GM04503 (cell line): ENCODE data around the gene CBLC.

ENCODE experiments used
- DNase-seq: peaks from one replicate; pipeline ENCODE4 v3.0.0-alpha.2; 2012; ENCODE audit warnings: low read depth

Gene CBLC

GRCh38 chr19:44799627-44800346 lies 22.1 kb downstream of the CBLC start:
- DNase-seq: no peak

GRCh38 chr19:44800461-44800860 lies 22.8 kb downstream of the CBLC start:
- DNase-seq: no peak

- no peak for DNase-seq
These were observed 26.0 kb downstream of the CBLC start for GRCh38 chr19:44803442-44804428.

GRCh38 chr19:44806291-44806690 lies 28.6 kb downstream of the CBLC start:
- no peak for DNase-seq

- DNase-seq: no peak
These were observed 29.5 kb downstream of the CBLC start for GRCh38 chr19:44807162-44807561.

GRCh38 chr19:44807652-44808462 lies 30.2 kb downstream of the CBLC start:
- DNase-seq: no peak

- DNase-seq: no peak
These were observed 31.0 kb downstream of the CBLC start, which contains the start of gene BCAM for GRCh38 chr19:44808463-44809371. BCAM (plus strand) TSS chr19:44809103; CDS start chr19:44809125, 22 bp downstream.

GRCh38 chr19:44809577-44810233 lies 32.0 kb downstream of the CBLC start:
- DNase-seq: no peak

- no peak for DNase-seq
These were observed 32.8 kb downstream of the CBLC start for GRCh38 chr19:44810234-44811121.

- DNase-seq: no peak
These were observed 33.4 kb downstream of the CBLC start for GRCh38 chr19:44811122-44811419.

- no peak for DNase-seq
These were observed 34.5 kb downstream of the CBLC start for GRCh38 chr19:44812142-44812718.

- no peak for DNase-seq
These were observed 35.6 kb downstream of the CBLC start for GRCh38 chr19:44813070-44813840.

GRCh38 chr19:44813841-44814470 lies 36.3 kb downstream of the CBLC start:
- no peak for DNase-seq

- no peak for DNase-seq
These were observed 36.8 kb downstream of the CBLC start for GRCh38 chr19:44814517-44814916.

- DNase-seq: no peak
These were observed 38.6 kb downstream of the CBLC start for GRCh38 chr19:44816301-44816700.

- DNase-seq: no peak
These were observed 40.2 kb downstream of the CBLC start for GRCh38 chr19:44817725-44818465.

GRCh38 chr19:44818466-44819031 lies 40.9 kb downstream of the CBLC start:
- no peak for DNase-seq
